HEK293 (cell line): ENCODE data around the gene GGA1.

Experiments used
- HOXA7 ChIP-seq: sonication (generic); formaldehyde crosslinking; IDR thresholded peaks from 2 replicates; pipeline ENCODE4 v1.8.1; 2022; ENCODE audit warnings: missing genetic modification reagents, borderline replicate concordance
- HOXD13 ChIP-seq: sonication (generic); formaldehyde crosslinking; IDR thresholded peaks from 2 replicates; pipeline ENCODE4 v1.8.0; 2022; ENCODE audit warnings: missing genetic modification reagents, borderline replicate concordance
- MYNN ChIP-seq: fragments of 450-650 bp; formaldehyde crosslinking; IDR thresholded peaks from 2 replicates; pipeline ENCODE4 v1.5.1; 2016; ENCODE audit warnings: missing biosample characterization, missing genetic modification characterization, borderline replicate concordance
- OSR2 ChIP-seq: fragments of 450-650 bp; formaldehyde crosslinking; IDR thresholded peaks from 2 replicates; pipeline ENCODE4 v1.5.1; 2016; ENCODE audit warnings: missing biosample characterization, missing genetic modification characterization
- RBAK ChIP-seq: fragments of 450-650 bp; formaldehyde crosslinking; IDR thresholded peaks from 2 replicates; pipeline ENCODE4 v1.5.1; 2016; ENCODE audit warnings: missing biosample characterization, missing genetic modification characterization
- REPIN1 ChIP-seq: fragments of 450-650 bp; formaldehyde crosslinking; IDR thresholded peaks from 2 replicates; pipeline ENCODE4 v1.5.1; 2017; ENCODE audit warnings: missing biosample characterization, missing genetic modification characterization, low read depth
- SCRT1 ChIP-seq: fragments of 450-650 bp; formaldehyde crosslinking; IDR thresholded peaks from 2 replicates; pipeline ENCODE4 v1.5.1; 2016; ENCODE audit warnings: missing biosample characterization, missing genetic modification characterization, borderline replicate concordance
- SP3 ChIP-seq: fragments of 450-650 bp; formaldehyde crosslinking; IDR thresholded peaks from 2 replicates; pipeline ENCODE4 v1.5.1; 2016; ENCODE audit warnings: missing biosample characterization, missing genetic modification characterization
- ZBTB11 ChIP-seq: fragments of 450-650 bp; formaldehyde crosslinking; conservative IDR thresholded peaks from 2 replicates; pipeline ENCODE4 v1.5.1; 2016; ENCODE audit warnings: low read depth, missing biosample characterization, missing genetic modification characterization
- ZFP3 ChIP-seq: fragments of 450-650 bp; formaldehyde crosslinking; IDR thresholded peaks from 2 replicates; pipeline ENCODE4 v1.5.1; 2016; ENCODE audit warnings: low read depth, missing biosample characterization, missing genetic modification characterization
- ZFP69B ChIP-seq: fragments of 450-650 bp; formaldehyde crosslinking; IDR thresholded peaks from 2 replicates; pipeline ENCODE4 v1.5.1; 2016; ENCODE audit warnings: missing biosample characterization, missing genetic modification characterization
- ZIC2 ChIP-seq: fragments of 450-650 bp; formaldehyde crosslinking; IDR thresholded peaks from 2 replicates; pipeline ENCODE4 v1.5.1; 2016; ENCODE audit warnings: missing biosample characterization, missing genetic modification characterization
- ZNF112 ChIP-seq: fragments of 450-650 bp; formaldehyde crosslinking; IDR thresholded peaks from 2 replicates; pipeline ENCODE4 v1.5.0; 2017; ENCODE audit warnings: missing biosample characterization, missing genetic modification characterization
- ZNF114 ChIP-seq: fragments of 450-650 bp; formaldehyde crosslinking; IDR thresholded peaks from 2 replicates; pipeline ENCODE4 v1.5.0; 2017; ENCODE audit warnings: missing biosample characterization, missing genetic modification characterization
- ZNF132 ChIP-seq: fragments of 450-650 bp; formaldehyde crosslinking; IDR thresholded peaks from 2 replicates; pipeline ENCODE4 v1.5.1; 2017; ENCODE audit warnings: missing biosample characterization, missing genetic modification characterization, borderline replicate concordance
- ZNF146 ChIP-seq: fragments of 450-650 bp; formaldehyde crosslinking; IDR thresholded peaks from 2 replicates; pipeline ENCODE4 v1.5.1; 2016; ENCODE audit warnings: missing biosample characterization, missing genetic modification characterization
- ZNF184 ChIP-seq: fragments of 450-650 bp; IDR thresholded peaks from 2 replicates; pipeline ENCODE4 v1.5.1; 2018; ENCODE audit warnings: missing biosample characterization, mild to moderate bottlenecking, missing genetic modification characterization
- ZNF211 ChIP-seq: fragments of 450-650 bp; formaldehyde crosslinking; IDR thresholded peaks from 2 replicates; pipeline ENCODE4 v1.5.1; 2016; ENCODE audit warnings: low read depth, missing biosample characterization, missing genetic modification characterization
- ZNF362 ChIP-seq: fragments of 450-650 bp; formaldehyde crosslinking; IDR thresholded peaks from 2 replicates; pipeline ENCODE4 v1.5.1; 2016; ENCODE audit warnings: missing biosample characterization, missing genetic modification characterization
- ZNF433 ChIP-seq: fragments of 450-650 bp; formaldehyde crosslinking; IDR thresholded peaks from 2 replicates; pipeline ENCODE4 v1.5.1; 2016; ENCODE audit warnings: missing biosample characterization, missing genetic modification characterization, low read depth
- ZNF48 ChIP-seq: fragments of 450-650 bp; formaldehyde crosslinking; IDR thresholded peaks from 2 replicates; pipeline ENCODE4 v1.5.1; 2016; ENCODE audit warnings: missing biosample characterization, missing genetic modification characterization
- ZNF488 ChIP-seq: fragments of 450-650 bp; formaldehyde crosslinking; IDR thresholded peaks from 2 replicates; pipeline ENCODE4 v1.5.1; 2016; ENCODE audit warnings: missing biosample characterization, missing genetic modification characterization
- ZNF513 ChIP-seq: fragments of 450-650 bp; IDR thresholded peaks from 2 replicates; pipeline ENCODE4 v1.5.1; 2018; ENCODE audit warnings: missing biosample characterization, missing genetic modification characterization
- ZNF514 ChIP-seq: fragments of 450-650 bp; formaldehyde crosslinking; IDR thresholded peaks from 2 replicates; pipeline ENCODE4 v1.5.1; 2016; ENCODE audit warnings: missing biosample characterization, missing genetic modification characterization
- ZNF530 ChIP-seq: fragments of 450-650 bp; formaldehyde crosslinking; IDR thresholded peaks from 2 replicates; pipeline ENCODE4 v1.5.1; 2016; ENCODE audit warnings: low read depth, missing biosample characterization, missing genetic modification characterization
- ZNF560 ChIP-seq: fragments of 450-650 bp; formaldehyde crosslinking; IDR thresholded peaks from 2 replicates; pipeline ENCODE4 v1.5.1; 2017; ENCODE audit warnings: missing biosample characterization, missing genetic modification characterization, borderline replicate concordance
- ZNF623 ChIP-seq: fragments of 450-650 bp; formaldehyde crosslinking; IDR thresholded peaks from 2 replicates; pipeline ENCODE4 v1.5.1; 2016; ENCODE audit warnings: missing biosample characterization, missing genetic modification characterization
- ZNF664 ChIP-seq: fragments of 450-650 bp; formaldehyde crosslinking; IDR thresholded peaks from 2 replicates; pipeline ENCODE4 v1.5.1; 2016; ENCODE audit warnings: missing biosample characterization, missing genetic modification characterization
- ZNF791 ChIP-seq: fragments of 450-650 bp; formaldehyde crosslinking; IDR thresholded peaks from 2 replicates; pipeline ENCODE4 v1.5.1; 2016; ENCODE audit warnings: missing biosample characterization, missing genetic modification characterization
- ZNF830 ChIP-seq: fragments of 450-650 bp; IDR thresholded peaks from 2 replicates; pipeline ENCODE4 v1.5.0; 2018; ENCODE audit warnings: missing biosample characterization, missing genetic modification characterization, low read depth, mild to moderate bottlenecking, moderate library complexity
- ZNF837 ChIP-seq: fragments of 450-650 bp; formaldehyde crosslinking; IDR thresholded peaks from 2 replicates; pipeline ENCODE4 v1.5.1; 2016; ENCODE audit warnings: missing biosample characterization, missing genetic modification characterization
- TF ChIP-seq, protein P1 (sequence below): fragments of 450-650 bp; formaldehyde crosslinking; IDR thresholded peaks from 2 replicates; pipeline ENCODE4 v1.5.1; 2017; ENCODE audit warnings: missing biosample characterization, missing genetic modification characterization

Gene GGA1

GRCh38 chr22:37607010-37607934 is 1.4 kb upstream of the GGA1 start (continued):
- TF ChIP-seq, protein P1, sequence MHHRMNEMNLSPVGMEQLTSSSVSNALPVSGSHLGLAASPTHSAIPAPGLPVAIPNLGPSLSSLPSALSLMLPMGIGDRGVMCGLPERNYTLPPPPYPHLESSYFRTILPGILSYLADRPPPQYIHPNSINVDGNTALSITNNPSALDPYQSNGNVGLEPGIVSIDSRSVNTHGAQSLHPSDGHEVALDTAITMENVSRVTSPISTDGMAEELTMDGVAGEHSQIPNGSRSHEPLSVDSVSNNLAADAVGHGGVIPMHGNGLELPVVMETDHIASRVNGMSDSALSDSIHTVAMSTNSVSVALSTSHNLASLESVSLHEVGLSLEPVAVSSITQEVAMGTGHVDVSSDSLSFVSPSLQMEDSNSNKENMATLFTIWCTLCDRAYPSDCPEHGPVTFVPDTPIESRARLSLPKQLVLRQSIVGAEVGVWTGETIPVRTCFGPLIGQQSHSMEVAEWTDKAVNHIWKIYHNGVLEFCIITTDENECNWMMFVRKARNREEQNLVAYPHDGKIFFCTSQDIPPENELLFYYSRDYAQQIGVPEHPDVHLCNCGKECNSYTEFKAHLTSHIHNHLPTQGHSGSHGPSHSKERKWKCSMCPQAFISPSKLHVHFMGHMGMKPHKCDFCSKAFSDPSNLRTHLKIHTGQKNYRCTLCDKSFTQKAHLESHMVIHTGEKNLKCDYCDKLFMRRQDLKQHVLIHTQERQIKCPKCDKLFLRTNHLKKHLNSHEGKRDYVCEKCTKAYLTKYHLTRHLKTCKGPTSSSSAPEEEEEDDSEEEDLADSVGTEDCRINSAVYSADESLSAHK (tag by site-specific recombination): no peak; the same call in 1 of the 2 replicates
- TF ChIP-seq ZNF114 (tag by site-specific recombination) (no peak), ZNF433 (tag by site-specific recombination) (no peak), ZNF623 (tag by site-specific recombination) (no peak; the same call in 1 of the 2 replicates), SP3 (no peak; the same call in 1 of the 2 replicates), HOXA7 (no peak), ZIC2 (no peak), OSR2 (tag by site-specific recombination) (no peak), ZNF830 (tag by site-specific recombination) (no peak), ZFP3 (tag by site-specific recombination) (no peak), ZNF530 (tag by site-specific recombination) (no peak), RBAK (tag by site-specific recombination) (no peak), ZNF48 (no peak), ZNF488 (tag by site-specific recombination) (no peak), ZNF837 (tag by site-specific recombination) (no peak), HOXD13 (CRISPR knock-in tag) (no peak), ZNF146 (tag by site-specific recombination) (no peak), ZBTB11 (tag by site-specific recombination) (no peak), ZNF184 (tag by site-specific recombination) (0 out of 2 replicates have a peak, but pooled peaks have one; percentile 14), ZNF112 (no peak), ZNF132 (tag by site-specific recombination) (no peak), SCRT1 (tag by site-specific recombination) (no peak), REPIN1 (tag by site-specific recombination) (no peak), ZNF211 (tag by site-specific recombination) (no peak), MYNN (tag by site-specific recombination) (no peak), ZNF513 (tag by site-specific recombination) (no peak), ZNF560 (tag by site-specific recombination) (no peak), ZNF362 (tag by site-specific recombination) (peak; percentile 98), ZNF664 (tag by site-specific recombination) (no peak), ZNF791 (tag by site-specific recombination) (no peak), ZNF514 (tag by site-specific recombination) (no peak), ZFP69B (peak; percentile 78)
